ENCODE results near the gene HBG2. TPM values are rescaled to one million over a fixed set of nuclear protein-coding genes. Genes with fewer than 3 reads are reported as not detected.

The HBG2 gene
- total and polyA plus RNA-seq, 12 donors, result 0.12 to 1.0 (median 0.43) TPM; not detected in 8

GRCh38 chr11:5228124-5228523, 26.5 kb downstream of the HBG2 start:
- WGBS, 2 donors, result 73 to 74% methylated on average over 5 of the region's 5 CpGs
- no peaks in the 10 kb centered on the region for H3K9me3 ChIP-seq
- H3K27ac ChIP-seq, result no peak overlapping the region
- no peaks in the 10 kb centered on the region for H3K4me1 ChIP-seq
- ATAC-seq, result no peak
- DNase-seq, result no peak
- H3K4me3 ChIP-seq, result no peak overlapping the region
- no peak for TF ChIP-seq CTCF (IDR thresholded peaks at IDR 0.05)
- no peaks in the 10 kb centered on the region for H3K36me3 ChIP-seq
- peaks cover 0 to 14% (median 0%) of the 10 kb centered on the region in 7 donors for H3K27me3 ChIP-seq
- intact Hi-C loops (cut with DNase I), result no loop called here

- intact Hi-C loops (cut with DNase I), result no loop called here
- ATAC-seq (no peak), DNase-seq (no peak)
- Histone ChIP-seq H3K4me1 (no peaks in the 10 kb centered on the region), H3K36me3 (no peaks in the 10 kb centered on the region), H3K27ac (no peak overlapping the region), H3K4me3 (no peak overlapping the region), H3K9me3 (no peaks in the 10 kb centered on the region), H3K27me3 (peaks cover 0 to 10% (median 0%) of the 10 kb centered on the region in 7 donors)
- no peak for TF ChIP-seq CTCF (IDR thresholded peaks at IDR 0.05)
- 36 to 65% methylated on average over 1 of the region's 1 CpG for WGBS, 2 donors
Measured at GRCh38 chr11:5227681-5228080, 26.9 kb downstream of the HBG2 start.

GRCh38 chr11:5226732-5227310, 27.8 kb downstream of the HBG2 start, which contains the start of gene HBB:
TSS of gene HBB (minus strand) at chr11:5227071. CDS start at chr11:5227021, 50 bp downstream.
- Histone ChIP-seq H3K9me3 (peaks cover 0 to 4% (median 0%) of the 10 kb centered on the region in 11 donors), H3K4me1 (no peaks in the 10 kb centered on the region), H3K27me3 (peaks cover 0 to 8% (median 0%) of the 10 kb centered on the region in 7 donors), H3K36me3 (no peaks in the 10 kb centered on the region), H3K4me3 (no peak within 1 kb of the TSS), H3K27ac (no peak within 1 kb of the TSS)
- intact Hi-C loops (cut with DNase I), result no loop called here
- DNase-seq, result no peak
- TF ChIP-seq CTCF (IDR thresholded peaks at IDR 0.05), result no peak
- ATAC-seq, result no peak
- WGBS, 2 donors, result 80 to 89% methylated on average over 3 of the region's 3 CpGs

GRCh38 chr11:5225480-5225871, 29.1 kb downstream of the HBG2 start:
- Histone ChIP-seq H3K36me3 (no peaks in the 10 kb centered on the region), H3K27me3 (peaks cover 0 to 8% (median 0%) of the 10 kb centered on the region in 7 donors), H3K4me3 (no peak overlapping the region), H3K4me1 (no peaks in the 10 kb centered on the region), H3K27ac (no peak overlapping the region), H3K9me3 (peaks cover 0 to 9% (median 0%) of the 10 kb centered on the region in 11 donors)
- intact Hi-C loops (cut with DNase I), result no loop called here
- no peak for TF ChIP-seq CTCF (IDR thresholded peaks at IDR 0.05)
- ATAC-seq, result peak in 4 of 8 donors; percentile 66 to 85 (median 82)
- DNase-seq, result no peak
- 48 to 51% methylated on average over 2 of the region's 2 CpGs for WGBS, 2 donors
